ENCODE results near the gene MAP2K6.

The MAP2K6 gene

DNA sequence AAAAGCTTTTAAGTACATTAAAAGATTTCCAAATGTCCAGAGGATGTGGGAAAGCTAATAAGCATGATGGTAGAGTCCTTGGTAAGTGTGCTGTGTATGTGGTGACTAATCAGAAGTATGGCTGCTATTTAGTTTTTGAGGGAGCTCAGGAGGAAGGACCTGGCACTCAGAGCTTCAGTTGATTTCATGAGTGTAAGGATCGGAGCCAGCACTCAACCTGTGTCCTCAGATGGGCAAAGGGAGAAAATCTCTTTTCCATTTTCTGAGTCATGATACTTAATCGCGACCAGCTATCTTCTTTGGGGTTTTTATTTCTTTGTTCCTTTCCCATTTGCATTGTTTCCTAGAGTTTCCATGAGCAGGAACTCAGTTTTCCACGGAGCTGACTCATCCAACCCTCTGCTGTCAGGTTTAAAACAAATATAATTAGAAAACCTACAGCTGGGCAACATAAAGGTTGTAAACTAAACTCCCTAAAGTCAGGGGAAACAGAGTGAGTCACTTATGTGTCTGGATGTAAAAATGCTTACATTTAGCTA is 125.4 kb downstream of the MAP2K6 start:
- DNase-seq: no peak

DNA sequence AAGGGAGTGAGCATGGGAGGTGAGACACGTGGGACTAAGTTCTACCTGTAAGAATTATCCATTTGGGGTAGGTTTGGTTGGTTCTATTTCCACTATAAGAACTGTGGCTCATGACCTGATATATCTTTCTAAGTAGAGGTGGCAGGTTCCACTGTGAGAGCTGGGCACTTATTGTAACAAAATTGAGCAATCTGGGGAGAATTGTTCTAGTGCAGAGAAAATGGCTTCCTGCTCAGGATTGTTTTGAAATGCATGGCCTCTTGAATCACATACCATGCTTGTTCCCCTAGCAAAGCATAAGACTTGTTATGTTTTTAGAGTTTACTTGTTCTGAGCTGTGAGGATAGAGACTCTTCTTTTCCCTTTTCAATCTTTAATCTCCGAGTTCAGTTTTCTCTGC is 125.9 kb downstream of the MAP2K6 start:
- no peak for DNase-seq

DNA sequence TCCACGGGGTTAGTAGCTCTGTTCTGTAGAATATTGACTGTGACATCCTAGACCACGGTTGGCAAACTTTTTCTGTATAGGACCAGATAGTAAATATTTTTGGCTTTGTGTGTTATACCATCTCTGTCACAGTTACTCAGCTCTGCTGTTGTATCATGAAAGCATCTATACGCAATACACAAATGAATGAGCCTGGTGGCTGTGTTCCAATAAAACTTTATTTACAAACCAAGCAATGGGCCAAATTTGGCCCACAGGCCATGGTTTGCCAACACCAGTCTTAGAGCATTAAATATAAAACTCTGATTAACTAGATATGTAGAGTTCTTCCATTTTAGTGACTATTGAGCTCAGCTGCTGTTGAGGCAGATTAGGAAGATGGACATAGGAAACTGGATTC is 132.7 kb downstream of the MAP2K6 start:
- DNase-seq: no peak

DNA sequence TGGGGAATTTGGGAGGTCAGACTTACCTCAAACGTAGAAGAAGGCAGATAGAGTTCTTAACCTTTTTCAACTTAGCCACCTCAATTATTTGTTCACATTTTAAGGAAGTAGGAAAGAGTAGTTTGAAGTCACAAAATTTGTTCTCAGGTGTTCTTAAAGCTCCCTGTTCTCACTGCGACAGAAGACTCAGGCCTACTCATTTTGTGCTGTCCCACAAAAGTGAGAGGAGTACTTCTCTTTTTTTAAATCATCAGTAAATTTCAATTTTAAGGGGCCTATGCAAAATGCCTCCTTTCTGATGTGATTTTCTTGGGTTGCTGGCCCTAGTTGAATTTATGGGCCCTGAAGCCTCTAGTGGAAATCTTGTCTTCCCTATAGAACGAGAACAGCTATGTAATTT is 133.4 kb downstream of the MAP2K6 start:
- DNase-seq: no peak

DNA sequence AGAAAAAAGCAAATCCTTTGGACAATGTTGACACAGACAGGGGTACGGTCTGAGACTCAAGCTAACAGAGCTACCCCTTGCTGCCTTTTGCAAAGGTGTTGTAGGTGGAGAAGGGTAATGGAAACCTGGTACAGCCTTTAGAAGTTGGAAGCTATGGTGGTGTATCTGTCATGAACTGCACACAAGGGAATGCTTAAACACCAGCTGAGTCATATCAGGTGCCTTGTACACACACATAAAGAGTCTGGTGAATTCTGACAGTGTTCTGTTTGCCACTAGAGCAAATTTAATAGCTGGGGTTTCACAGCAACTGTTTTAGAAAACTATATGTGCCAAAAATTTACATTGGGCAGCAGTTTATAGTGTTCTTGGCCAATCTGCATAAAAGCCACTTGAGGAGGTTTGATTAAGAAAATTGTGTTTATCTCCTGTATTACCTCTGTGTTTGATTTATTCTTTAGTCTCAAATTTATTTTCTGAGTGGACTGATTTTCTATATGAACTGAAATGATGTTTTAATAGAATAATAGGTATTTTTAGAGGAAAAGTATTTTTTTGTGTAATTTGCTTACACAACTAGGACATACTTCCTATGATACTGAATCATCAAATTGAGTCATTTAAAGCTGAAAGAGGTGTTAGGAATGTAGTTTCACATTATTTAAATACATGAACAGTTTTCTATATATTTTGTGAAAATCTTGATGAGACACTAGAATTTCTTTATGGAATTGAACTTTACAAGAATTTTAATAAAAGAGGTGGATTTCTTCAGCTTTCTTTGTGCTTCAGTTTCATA is 136.9 kb downstream of the MAP2K6 start:
- DNase-seq: no peak

DNA sequence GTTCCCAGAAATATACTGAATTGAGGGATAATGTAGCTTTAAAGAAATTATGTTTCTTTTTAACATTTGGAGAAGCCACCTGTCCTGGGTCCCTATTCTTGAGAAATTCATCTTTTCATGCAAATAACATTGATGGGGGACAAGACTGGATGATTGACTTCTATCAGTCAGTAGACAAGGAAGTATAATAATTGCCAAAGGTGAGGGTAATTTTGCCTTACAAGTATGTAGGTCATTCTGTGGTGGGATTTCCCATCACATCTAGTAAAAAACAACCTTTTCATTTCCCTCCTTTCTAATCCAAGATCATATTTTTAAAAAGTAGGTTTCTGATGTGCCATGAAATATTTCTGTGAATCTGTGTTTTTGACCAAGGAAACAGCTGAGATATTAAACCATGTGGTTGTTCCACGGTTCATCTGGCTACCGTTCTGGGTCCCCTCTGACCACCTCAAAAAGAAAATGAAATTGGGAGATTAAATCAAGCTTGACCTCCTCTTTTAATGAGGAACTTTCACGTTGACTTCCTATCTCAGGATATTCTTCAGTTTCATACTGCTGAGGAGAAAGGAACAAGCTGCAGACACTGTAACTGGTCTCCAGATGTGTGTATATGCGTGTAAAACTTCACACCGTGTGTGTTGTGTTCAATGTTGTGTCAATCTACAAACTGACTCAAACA is 138.6 kb downstream of the MAP2K6 start:
- DNase-seq: no peak

DNA sequence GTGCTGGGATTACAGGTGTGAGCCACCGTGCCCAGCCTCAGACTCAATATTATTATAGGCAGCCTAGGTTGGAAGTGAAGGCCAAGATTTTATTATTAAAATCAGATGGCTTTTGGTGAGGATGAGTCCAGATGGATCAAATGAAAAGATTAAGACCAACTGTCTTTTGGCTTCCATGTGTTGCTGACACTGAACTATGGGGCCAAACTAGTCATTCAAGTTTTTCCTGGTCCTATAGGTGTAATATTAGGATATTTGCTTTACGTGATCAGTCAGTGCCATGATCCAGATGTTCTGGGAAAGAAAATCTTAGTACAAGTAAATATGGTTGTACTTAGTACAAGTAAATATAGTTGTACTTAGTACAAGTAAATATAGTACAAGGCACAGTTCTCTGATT is 140.6 kb downstream of the MAP2K6 start:
- DNase-seq: no peak

DNA sequence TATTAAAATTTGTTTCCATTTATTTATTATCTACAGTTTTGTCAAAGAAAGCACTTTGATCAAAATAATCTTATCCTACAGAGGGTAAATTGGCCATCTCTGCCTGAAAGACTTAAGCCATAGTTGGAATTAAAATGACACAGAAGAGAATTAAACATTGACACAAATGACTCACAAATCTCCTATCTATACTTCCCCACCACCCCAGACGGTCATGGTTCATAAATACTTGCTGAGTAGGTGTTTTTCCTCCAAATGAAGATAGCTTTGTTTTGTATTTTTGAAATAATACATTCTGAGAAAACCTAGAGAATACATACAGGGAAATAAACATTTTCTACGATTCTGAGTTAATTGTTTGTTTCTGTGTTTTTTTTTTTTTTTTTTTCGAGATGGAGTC is 142.8 kb downstream of the MAP2K6 start:
- no peak for DNase-seq

DNA sequence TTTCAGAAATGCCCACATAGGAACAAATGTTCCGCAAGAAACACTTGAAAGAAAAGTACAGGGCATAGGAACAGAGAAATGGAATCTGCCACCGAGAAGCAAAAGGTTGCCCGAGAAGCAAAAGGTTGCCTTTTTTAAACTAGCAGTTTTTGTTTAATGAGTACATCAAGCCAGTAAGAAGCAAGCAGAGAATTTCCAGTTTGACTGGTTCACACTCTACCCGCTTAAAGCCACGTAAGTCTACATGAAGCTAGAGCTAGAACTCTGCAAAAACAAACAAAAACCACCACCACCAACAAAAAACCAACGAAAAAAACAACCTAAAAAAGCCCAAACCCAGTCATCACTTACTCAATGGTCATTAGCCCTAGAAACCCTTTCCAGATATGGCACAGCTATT is 144.3 kb downstream of the MAP2K6 start:
- no peak for DNase-seq

DNA sequence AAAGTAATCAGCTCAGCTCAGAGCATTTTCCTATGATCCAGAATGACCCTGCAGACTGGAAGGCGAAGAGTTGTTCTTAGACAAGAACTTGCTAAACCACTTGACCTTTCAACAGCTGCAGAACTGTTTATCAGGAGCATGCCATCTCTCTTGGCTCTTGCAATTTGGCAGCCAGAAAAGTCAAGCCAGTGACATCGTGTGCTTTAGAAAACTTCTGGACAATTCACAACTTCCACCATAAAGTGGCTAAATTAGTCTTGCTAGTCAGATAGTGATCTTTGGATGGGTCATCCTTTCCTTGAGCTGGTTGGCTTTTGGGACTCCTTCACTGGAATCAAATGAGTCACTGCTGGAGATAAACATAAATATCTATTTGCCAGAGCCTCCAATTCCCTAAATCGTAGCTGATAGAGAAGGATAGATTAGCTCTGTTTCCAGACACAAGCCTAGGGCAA is 146.5 kb downstream of the MAP2K6 start:
- no peak for DNase-seq

DNA sequence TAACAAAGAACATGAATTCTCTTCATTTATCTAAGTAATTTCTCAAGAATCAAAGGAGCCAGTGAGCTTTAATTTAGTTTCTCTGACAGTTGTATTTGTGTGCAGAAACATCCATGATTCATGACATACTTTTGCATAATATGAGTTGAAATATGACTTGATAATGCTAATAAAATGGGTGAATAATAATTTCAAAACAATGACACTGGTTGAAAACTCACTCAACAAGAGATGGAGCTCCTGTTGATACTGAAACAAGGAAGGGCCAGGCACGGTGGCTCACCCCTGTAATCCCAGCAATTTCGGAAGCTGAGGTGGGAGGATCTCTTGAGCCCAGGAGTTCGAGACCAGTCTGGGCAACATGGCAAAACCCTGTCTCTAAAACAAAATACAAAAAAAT is 147.0 kb downstream of the MAP2K6 start:
- DNase-seq: no peak

DNA sequence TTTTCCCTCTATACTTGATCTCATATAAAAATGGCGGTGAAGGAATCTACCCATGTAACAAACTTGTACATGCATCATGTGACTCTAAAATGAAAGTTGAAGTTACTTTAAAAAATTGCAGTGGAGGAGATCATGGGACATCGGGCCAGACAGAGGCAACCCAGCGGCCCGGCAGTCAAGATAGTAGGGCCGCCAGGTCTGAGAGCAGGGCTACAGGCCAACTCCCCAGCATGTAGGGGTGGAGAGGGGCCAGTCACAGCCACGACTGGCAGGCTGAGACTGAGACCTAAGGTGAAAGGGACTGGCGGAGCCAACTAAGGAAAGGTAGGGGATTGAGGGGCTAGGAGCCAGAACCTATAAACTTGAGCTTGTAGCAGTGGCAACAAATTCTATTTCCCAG is 150.9 kb downstream of the MAP2K6 start:
- no peak for DNase-seq

DNA sequence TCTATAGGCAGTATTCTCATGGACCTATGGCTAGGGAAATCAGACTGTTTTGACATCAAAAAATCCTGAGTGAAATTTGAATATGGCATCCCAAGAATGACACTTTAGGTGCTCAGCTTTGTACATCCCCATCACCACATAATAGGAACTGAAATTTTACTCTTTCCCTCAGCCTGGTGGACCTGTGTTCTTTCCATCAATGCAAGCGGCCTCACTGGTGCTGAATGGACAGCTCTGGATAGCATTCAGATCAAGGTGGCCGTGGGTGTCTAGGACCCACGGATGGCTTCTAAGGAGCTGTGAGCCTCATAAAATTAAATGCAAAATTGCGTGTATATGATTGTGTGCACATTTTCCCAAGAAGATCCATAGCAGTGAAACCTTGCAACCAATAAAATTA is 152.6 kb downstream of the MAP2K6 start:
- no peak for DNase-seq

DNA sequence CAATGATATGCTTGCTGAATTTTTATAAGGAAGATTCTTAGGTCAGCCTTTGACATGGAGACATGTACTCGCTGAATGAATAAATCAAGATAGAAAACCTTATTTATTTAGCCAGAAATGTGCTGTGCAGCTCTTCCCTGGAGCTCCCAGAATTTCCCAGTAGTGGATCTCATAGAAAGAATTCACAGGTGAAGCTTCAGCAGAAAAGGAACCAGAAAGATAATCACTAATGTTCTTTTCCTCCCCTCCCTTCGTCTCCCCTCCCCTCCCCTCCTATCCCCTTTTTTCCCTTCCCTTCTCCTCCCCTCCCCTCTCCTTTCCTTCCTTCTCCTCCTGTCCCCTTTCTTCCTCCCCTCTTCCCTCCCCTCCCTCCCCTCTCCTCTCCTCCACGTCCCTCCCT is 158.2 kb downstream of the MAP2K6 start:
- no peak for DNase-seq

DNA sequence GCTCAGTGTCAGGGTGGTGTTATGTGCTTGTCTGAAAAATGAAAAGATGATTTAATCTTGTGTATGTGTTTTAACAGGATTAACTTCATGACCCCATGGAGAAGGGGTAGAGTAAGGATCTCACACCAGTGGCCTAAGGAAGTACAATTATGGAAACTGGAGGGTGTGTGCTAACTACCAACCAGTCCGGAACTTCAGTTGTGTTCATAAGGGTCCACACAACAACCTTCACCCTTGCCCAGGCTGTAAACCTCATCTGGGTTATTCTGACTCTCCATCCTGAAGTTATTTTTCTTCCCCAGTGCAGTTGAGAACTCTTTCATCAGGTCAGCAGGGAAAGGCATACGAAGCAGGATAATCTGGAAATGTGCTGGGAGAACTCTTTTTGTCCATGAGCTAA is 158.9 kb downstream of the MAP2K6 start:
- no peak for DNase-seq

DNA sequence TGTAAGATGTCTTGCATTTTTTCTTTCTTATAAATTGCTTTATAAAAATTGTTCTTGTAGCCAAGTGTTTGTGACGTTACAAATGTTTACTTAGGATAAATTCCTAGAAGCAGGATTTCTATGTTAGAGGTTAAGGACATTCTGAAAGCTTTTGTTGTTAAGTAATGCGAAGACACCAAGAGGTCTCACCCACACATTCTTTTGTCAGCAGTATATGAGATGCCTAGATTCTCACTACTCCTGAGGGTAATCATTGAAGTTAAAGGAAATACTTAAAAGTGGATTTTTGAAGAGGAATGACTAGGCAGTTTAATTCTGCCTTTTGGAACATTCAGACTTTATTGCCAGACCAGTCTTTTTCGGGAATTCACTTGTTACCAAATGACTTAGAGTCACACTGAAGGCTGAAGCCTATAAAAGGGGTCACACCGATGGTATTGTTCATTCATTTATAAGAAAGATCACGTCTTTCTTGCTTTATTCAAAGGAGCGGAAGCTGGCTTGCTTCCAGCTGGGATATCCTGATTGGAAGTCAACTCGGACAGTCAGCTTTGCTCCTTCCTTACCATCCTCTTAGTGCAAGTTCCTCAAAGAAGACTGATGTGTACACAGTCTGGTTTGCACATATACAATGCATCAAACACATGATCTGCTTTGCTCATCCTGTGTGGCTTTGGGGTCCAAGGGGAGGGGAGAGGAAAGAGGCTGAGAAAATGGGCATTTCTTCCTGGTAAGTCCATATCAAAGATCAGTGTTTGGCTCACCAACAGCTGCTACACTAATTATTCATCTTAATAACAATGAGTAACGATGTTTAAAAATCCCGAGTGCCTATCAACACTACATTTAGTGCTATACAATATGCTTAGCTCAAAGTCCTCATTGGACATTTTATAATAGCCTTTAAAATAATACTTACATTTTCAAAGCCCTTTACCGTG is 160.0 kb downstream of the MAP2K6 start:
- no peak for DNase-seq

DNA sequence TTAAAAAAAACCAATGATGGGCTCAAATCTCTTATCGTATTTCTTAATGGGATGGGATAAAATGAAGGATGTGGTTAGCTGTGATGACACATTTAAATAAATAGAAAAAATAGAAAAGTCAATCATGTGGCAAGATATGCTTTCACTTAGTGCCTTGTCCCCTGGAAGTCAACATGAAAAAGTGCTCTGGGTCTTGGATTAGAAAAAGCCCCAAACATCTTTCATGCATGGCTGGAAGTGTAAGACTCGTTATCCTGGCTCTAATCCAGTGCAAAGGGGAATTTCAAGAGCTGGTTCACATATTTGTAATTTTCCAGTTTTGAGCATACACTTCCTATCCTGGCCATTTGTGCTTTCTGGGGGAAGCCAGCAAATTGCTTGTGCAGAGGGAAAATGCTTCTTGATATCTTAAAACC is 160.9 kb downstream of the MAP2K6 start:
- no peak for DNase-seq

DNA sequence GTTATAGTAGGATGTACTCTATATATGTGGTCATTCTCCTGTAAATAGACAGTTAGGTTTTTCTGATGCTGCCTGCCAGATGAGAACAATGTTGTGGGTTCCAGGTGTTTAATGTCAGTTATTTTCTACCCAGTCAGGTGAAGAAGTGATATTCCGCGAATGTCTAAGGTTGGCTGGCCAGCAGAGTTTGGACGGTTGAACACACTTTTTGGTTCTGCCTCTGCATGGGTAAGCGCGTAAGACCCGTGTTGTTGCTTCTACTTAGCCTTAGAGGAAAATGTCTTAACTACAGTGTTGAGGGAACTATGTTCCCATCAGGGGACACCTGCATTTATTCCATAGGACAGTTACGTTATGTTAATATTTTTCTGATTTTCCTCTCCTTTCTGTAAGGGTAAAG is 162.6 kb downstream of the MAP2K6 start:
- DNase-seq: no peak

DNA sequence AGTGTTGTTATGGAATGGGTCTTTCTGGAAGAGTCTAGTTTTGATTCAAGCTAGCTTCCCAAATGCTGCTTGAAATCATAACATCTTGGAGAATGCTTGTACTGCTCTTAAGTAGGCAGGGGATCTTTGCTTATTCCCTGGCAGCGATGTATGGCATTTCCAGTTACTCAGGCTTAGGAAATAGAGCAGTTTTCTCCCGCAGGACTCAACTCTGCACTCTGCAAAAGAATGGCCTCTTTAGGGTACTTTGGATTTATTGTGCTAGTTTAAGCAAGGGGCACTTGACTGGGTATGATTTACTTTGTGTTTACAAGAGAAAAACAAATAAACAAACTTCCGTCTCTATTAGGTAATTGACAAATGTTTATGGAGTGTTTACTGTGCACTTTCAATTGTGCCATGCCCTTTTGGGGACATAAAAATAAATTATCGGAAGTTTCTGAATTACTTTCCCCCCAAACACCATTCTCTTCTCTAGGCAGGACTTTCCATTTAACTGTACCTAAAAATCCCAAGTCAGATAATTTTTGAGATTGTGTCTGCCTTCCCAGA is 164.0 kb downstream of the MAP2K6 start:
- DNase-seq: no peak

DNA sequence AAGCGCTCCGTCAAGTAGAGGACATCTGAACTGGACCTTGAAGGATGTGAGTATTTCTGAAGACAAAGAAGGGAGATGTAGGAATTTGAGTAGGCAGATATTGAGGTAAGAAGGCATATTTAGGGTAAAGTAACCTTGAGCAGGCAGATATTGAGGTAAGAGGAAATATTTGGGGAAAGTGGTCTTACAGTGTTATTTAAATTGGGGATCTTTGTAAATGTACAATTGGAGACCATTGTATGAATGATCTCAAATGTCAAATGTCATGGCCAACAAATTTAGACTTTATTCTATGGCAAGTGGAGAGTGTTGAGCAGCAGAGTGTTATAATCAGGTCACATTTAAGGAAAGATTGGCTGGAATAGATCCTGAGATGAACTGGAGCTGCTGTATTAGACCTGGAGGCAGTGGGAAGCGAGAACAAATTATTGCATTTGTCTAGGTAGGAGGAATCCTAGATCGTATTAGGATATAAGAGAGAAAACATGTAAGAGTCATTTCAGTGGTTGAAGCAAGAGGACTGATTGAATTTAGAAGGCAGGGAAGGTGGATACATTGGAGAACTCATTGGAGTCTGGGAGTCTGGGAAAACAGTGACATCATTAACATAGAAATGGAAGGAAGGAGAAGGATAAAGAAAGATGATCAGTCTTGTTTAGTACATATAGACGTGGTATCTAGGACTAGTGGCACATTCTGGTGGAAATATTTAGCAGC is 165.6 kb downstream of the MAP2K6 start:
- no peak for DNase-seq

DNA sequence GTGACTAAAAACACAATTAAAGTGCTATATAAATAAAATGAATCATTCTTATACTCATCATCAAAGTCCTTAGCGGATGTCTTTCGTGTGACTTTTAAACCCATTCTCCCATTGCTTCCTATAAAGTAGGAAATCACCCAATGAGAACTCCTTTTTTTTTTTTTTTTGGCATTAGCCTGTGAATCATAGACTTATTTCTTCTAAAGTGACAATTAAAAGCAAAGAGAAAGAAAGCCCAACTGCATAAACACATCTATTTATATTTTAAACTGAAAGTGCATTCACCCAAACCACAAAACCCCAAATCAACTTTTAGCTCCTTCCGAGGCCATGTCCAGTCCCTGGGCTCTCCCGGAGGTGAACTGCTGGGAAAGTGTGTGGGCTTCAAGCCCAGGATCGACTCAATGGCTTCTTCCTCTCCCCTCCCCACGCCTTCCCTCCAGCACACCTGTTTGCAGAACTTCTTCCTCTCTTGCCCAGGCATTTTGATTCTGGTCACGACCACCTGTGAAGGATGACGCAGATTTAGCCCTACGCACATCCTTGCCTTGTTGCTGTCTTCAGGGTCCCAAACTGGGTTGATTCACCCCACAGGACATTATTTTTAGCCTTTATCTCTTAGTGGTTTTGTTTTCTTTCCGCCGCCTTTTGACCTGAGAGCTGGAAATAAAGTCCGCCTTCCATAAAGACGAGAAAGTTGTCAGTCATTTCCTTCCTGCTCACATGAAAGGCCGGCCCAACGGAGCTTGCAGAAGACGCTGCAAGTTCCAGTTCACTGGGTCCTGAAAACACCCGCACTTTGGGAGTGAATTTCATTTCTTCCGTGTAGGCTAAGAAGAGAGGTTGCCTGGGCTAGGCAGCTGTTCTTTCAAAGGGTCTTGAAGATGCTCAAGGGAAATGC is 166.8 kb downstream of the MAP2K6 start:
- DNase-seq: no peak

All from activated CD4-positive, alpha-beta T cell treated with anti-CD3 and anti-CD28 coated beads, Interleukin-2, amount 50 U/mL, for 16 hours (primary cell).